ENCODE data around the gene PPP1R9B.

Gene PPP1R9B

DNA sequence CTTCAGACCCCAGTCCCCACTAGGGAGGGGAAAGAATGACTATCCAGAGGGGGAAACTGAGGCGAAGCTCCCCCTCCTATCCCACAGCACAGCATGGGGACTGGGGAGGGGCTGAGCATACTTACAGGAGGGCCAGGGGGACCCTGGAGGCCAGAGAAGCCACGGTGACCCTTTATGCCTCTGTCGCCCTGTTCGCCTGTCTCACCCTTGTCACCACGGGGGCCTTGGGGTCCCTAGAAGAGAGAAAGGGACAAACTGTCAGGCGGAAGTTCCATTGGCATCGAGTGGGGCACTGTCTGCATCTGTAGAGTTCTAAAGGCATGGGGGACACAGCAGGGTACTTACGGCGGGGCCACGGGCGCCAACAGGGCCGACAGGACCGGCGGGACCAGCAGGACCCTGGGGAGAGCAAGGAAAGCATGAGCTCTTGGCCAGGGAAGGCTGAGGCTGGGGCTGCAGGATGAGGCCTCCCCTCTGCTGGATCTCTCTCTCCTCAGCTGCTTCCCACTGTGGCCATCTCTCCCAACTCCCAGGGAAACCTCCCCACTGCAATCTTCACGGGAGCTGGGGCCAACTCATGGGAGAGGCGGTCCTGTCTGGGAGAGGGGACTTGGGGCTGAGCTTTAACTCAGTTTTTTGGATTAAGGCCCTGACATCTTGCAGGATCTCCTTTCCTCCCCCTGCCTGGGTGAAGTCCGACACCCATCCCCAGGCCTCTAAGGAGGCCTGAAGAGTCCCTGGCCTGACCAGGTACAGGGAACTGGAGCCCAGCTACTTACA is 37.5 kb upstream of the PPP1R9B start:
- no peak for DNase-seq (ENCODE audit: low read depth)

DNA sequence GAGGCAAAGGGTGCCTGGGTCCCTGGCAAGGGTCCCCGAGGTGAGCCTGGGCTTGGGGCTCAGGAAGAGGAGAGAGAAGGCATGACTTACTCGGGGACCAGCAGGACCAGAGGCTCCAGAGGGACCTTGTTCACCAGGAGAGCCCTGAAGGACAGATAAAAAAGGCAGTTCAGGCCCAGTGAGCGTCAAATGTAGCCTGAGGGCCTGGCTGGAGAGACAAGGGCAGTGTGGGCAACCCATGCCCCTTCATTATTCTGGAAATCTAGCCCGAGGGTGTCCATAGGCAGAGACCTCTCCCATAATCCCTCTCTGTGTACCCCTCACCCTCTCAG is 36.9 kb upstream of the PPP1R9B start:
- DNase-seq (ENCODE audit: low read depth), result no peak

GRCh38 chr17:50186661-50187393 is 36.4 kb upstream of the PPP1R9B start:
- DNase-seq (ENCODE audit: low read depth), result no peak

- no peak for DNase-seq (ENCODE audit: low read depth)
These were observed 35.4 kb upstream of the PPP1R9B start for GRCh38 chr17:50185631-50186471.

DNA sequence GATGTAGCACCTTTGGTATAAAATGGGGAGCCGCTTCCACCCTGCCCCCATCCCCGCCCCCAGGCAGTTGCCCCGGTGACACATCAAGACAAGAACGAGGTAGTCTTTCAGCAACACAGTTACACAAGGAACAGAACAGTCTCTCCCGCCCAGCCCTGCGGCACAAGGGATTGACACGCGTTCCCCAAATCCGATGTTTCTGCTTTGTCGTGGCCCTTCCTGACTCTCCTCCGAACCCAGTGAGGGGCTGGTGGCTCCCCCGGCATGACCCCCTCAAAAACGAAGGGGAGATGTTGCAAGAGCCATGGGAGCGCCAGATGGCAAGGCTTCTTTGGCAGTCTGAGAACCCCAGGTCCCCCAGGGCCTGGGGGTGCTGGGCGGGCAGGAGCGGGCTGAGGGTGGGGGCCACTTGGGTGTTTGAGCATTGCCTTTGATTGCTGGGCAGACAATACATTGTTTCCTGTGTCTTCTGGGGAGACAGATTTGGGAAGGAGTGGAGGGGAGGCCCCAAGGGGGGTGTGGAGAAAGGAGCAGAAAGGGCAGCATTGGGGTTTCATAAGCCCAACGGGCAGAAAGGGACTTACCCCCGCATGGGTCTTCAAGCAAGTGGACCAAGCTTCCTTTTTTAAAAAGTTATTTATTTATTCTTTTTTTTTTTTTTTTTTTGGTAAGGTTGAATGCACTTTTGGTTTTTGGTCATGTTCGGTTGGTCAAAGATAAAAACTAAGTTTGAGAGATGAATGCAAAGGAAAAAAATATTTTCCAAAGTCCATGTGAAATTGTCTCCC is 34.3 kb upstream of the PPP1R9B start:
- DNase-seq (ENCODE audit: low read depth), result no peak

- DNase-seq (ENCODE audit: low read depth), result no peak
These were observed 33.6 kb upstream of the PPP1R9B start for GRCh38 chr17:50184064-50184463.

DNA sequence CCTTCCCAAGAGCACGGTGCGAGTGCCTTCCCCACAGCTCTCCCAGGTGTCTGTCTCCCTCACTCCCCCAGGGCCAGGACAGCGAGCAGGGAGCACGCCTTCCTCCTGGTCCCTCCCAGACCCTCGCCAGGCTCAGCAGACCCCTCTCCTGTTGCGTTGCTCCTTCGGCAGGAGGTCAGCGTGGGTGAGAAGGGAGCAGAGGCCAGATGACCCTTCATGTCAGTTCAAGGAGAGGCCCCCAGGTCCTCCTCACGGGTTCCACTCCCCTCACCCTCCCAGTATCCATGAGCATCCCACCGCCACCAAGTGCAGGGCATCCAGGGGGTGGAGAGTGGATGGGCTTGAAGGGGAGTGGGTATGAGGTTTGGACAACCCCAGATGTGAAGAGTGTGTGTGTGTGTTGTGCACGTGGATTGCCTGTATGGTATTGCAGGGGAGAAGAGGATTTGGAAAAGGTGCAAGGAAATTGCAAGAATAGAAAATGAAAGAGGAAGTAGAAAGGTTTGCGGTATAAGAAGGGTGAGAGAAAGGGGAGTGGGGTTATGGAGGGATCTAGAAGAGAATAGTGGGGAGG is 33.0 kb upstream of the PPP1R9B start:
- DNase-seq (ENCODE audit: low read depth), result no peak

DNA sequence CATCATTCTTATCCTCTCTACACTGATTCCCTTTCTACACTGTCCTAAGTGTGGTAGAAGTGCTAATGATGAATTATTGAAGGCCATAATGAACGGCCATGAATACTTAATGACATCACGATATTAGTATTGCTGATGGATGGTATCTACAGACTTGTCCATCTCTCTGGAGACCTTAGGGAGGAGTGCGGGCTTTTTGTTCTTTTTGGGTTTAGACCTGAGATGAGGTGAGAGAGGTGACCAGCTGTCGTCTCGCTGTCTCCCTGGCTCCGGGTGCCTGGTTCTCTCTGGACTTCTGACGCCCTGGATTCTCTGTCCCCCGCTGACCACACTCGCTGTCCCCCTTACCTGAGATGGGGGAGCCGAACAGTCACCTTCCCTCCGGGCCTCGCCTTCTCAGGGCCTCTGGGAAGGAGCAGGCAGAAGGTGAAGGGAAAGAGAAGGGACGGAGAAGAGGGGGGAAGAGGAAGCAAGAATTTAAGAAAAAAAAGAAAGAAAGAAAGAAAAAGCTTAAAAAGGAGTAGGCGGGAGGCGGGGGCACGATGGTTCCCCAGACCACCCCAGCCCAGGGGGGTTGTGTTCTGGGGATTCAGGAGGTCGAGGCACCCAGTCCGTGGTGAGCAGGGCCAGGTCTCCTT is 32.4 kb upstream of the PPP1R9B start:
- no peak for DNase-seq (ENCODE audit: low read depth)

DNA sequence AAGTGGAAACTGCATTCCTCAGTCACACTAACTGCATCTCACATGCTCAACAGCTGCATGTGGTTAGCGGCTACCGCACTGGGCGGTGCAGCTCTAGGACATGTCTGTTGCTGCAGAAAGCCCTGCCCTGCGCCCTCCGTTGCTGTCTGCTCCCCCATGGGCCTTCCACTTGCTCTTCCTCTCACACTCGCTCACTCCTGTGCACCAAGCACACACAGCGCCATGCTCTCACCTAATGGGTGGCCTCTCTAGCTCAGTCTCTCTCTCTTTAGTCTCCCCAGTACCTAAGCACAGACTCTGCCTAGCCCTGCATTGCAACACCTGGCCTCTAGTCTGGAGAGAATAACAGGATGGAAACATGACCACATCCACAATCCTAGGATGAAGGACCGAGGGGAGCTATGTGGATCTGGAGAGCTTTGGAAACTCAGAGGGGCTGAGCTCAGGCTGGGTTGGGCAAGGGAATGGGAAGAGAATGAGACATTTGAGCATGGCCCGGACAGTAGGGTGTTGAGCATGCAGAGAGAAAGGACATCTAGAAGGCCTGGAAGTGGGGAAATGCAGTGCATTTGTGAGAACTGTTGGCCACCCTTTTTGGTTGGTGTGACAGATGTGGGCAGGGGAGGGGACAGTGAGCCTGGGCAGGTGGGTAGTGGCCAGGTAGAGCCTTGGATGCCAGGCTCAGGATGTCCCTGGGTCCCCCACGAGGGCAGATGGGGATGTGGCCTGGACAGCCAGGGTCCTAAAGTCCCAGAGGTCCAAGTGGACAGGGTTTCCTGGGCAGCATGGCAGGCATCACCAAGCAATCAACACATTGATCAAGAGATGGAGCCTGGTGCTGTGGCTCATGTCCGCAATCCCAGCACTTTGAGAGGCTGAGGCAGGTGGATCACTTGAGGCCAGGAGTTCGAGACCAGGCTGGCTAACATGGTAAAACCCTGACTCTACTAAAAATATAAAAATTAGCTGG is 31.4 kb upstream of the PPP1R9B start:
- no peak for DNase-seq (ENCODE audit: low read depth)

DNA sequence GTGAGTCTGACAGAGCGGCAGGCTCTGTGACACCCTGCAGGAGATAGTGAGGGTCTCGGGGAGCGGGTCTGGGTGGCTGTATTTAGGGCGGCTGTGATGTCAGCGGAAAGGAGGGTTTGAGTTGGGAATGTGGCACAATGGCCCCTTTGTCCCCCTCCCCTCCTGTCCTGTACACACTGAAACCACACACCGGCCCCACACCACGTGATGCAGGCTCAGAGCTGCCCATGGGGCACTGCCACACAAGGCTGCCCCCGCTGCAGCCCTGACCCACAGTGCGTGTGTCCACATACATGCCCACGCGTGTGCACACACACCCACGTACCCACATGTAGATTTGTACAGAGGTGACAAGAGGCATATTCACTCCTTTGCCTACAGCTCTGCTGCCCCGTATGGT is 30.7 kb upstream of the PPP1R9B start:
- no peak for DNase-seq (ENCODE audit: low read depth)

- DNase-seq (ENCODE audit: low read depth), result no peak
These were observed 30.1 kb upstream of the PPP1R9B start for GRCh38 chr17:50180620-50181019.

DNA sequence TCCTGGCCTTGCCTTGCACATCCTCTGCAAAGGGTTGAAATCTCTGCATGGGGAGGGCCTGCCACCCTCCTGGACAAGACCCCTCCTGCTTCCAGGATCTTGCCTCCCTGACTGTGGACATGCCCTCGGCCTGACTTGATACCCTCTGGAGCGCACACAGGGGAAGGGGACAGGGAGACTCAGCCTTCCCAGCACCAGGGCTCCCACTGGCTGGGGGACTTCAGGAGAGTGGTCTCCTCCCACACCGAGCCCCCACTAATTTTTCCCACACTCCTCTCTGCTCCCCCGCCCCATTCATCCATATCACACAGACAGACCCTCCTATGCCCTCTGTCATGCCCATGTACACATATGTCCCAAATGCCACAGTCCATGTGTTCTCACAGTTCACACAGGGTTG is 29.6 kb upstream of the PPP1R9B start:
- no peak for DNase-seq (ENCODE audit: low read depth)

DNA sequence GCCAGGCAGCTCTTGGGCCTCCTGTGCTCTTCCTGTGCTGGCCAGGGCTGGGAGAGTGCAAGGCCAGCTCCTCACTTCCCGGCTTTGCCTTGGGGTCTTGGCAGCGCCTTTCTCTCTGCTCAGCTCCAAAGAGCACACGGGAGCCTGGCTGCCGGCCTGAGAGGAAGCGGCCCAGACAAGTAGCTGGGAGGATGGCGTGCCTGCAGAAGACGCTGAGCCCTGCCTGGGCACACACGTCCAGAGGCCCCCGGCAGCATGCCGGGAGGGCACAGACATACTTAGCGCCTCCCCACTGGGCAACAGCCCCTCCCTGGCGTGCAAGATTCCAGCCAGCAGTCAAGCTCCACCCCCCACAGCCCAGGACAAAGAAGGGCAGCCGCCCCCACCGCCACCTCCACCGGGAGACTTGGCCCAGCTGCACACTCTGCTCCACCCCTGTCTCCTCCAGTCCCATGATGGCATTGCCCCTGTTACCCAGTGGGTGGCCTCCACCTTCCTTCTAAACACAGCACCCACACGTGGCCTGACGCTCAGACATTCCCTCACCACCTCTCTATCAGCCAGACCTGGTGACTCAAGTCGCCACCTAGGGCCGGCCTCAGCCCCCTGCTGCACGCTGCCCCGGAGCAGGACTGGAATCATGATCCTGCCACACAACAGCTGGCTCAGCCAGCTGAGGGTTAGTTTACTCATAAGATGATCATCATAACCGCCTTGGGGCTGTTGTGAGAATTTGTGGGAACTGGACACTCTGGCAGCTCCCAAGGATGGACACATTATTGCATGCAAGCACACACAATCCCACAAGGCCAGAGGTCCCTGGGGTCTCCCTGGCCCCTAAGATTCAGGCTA is 27.7 kb upstream of the PPP1R9B start:
- DNase-seq (ENCODE audit: low read depth), result peak; percentile 94

DNA sequence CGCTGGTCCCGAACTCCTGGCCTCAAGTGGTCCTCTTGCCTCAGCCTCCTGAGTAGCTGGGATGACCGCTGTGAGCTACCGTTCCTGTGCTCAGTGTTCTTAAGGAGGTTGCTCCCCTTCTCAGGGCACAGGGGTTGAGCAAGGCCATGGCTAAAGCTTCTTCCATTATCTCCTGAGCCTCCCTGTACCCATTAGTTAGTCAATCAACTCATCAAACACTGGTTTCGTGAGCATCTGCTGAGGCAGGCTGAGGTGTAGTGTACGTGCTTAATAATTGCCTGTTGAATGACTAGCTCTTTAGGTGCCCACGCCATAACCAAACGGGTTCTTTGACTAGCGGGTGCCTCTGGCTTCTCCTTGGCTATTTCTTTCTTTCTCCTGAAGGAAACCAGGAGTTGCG is 27.0 kb upstream of the PPP1R9B start:
- no peak for DNase-seq (ENCODE audit: low read depth)

DNA sequence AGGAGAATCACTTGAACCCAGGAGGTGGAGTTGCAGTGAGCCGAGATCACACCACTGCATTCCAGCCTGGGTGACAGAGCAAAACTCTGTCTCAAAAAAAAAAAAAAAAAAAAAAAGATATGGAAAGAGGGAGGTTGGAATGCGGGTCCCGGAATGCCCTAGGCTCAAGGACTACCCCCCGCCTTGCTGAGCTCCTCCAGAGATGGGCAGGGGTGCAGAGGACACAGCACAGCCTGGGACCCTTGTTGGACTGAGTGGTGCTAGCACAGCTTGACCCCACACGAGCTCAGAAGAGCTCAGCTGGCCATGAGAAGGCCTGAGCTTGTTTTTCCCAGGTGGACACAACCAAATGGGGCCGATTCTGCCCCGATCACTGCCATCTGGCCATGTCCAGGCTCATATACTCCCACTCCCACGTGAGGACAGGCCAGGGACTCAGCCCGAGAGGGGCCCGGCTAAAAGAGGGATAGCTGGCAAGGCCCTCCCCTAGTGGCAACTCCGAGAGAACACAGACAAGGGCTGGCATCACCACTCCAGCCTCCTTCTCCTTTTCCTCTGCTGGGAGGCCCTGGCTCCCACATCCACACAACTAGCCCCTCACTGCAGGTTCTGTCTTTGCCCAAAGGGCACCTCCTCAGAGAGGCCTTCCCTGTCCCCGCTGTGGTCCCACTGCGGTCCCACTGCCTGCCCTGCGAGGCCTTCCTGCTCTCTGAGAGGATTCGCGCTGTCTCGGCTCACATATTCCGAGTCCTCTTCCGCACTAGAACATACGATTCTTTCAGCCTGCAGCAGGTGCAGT is 26.3 kb upstream of the PPP1R9B start:
- no peak for DNase-seq (ENCODE audit: low read depth)

- DNase-seq (ENCODE audit: low read depth), result no peak
These were observed 24.7 kb upstream of the PPP1R9B start for GRCh38 chr17:50175035-50175807.

GRCh38 chr17:50174444-50174843 is 24.0 kb upstream of the PPP1R9B start:
- DNase-seq (ENCODE audit: low read depth), result no peak

Data from stromal cell of bone marrow (primary cell).